Lower lobe of right lung (tissue), 2 donors: ENCODE results near the gene RMND5B. TPM values are rescaled to one million over a fixed set of nuclear protein-coding genes. Genes with fewer than 3 reads are reported as not detected.

Experiments used
- ATAC-seq, 2 donors: fragments of 200-7000 bp; cut with Tn5 transposase; one replicate each; pipeline ENCODE4 v1.9.1; 2020 to 2022; ENCODE audit warnings: mild to moderate bottlenecking in 2 of 2, moderate library complexity in 2 of 2
- DNase-seq: peaks from one replicate; pipeline ENCODE4 v3.0.0-alpha.2; 2020
- H3K27ac ChIP-seq: fragments of 200-600 bp; one replicate; pipeline ENCODE4 v1.8.0; 2022
- H3K27me3 ChIP-seq: fragments of 200-600 bp; one replicate; pipeline ENCODE4 v1.8.0; 2022; ENCODE audit warnings: low read depth
- H3K36me3 ChIP-seq: fragments of 200-600 bp; one replicate; pipeline ENCODE4 v1.8.0; 2022; ENCODE audit warnings: mild to moderate bottlenecking
- H3K4me1 ChIP-seq: fragments of 200-600 bp; one replicate; pipeline ENCODE4 v1.8.0; 2022
- H3K4me3 ChIP-seq: fragments of 200-600 bp; one replicate; pipeline ENCODE4 v1.8.0; 2022; ENCODE audit warnings: mild to moderate bottlenecking
- H3K9me3 ChIP-seq: fragments of 200-600 bp; one replicate; pipeline ENCODE4 v1.8.0; 2022
- intact Hi-C: fragments of 100-400 bp; cut with DNase I; formaldehyde crosslinking; loops from one replicate; pipeline ENCODE4 v1.11.0; 2022
- total RNA-seq: library from RNA; stranded (reverse); fragmentation: NEBNext Ultra II Directional; extraction: Animal tissue kit (Norgen Biotek cat#: 25700); gene quantifications from one replicate; pipeline ENCODE4 v1.2.1, GENCODE V29; 2021
- TF ChIP-seq, protein P1 (sequence below): fragments of 200-600 bp; IDR thresholded peaks from one replicate; pipeline ENCODE4 v1.8.0; 2022; ENCODE audit warnings: antibody characterized with exemption, mild to moderate bottlenecking
- donor health status: DM: no; HTN: yes; CAD: no; lungs with severe emphysema.

The RMND5B gene
- total RNA-seq, 1 donor from 2014 or later = 38.6 TPM

GRCh38 chr5:178182158-178182876, 51.5 kb downstream of the RMND5B start:
- Histone ChIP-seq H3K4me3 (no peak overlapping the region), H3K9me3 (no peaks in the 10 kb centered on the region), H3K27ac (no peak overlapping the region), H3K4me1 (no peaks in the 10 kb centered on the region), H3K36me3 (no peaks in the 10 kb centered on the region), H3K27me3 (no peaks in the 10 kb centered on the region)
- ATAC-seq (no peak), DNase-seq (no peak)
- TF ChIP-seq, protein P1, sequence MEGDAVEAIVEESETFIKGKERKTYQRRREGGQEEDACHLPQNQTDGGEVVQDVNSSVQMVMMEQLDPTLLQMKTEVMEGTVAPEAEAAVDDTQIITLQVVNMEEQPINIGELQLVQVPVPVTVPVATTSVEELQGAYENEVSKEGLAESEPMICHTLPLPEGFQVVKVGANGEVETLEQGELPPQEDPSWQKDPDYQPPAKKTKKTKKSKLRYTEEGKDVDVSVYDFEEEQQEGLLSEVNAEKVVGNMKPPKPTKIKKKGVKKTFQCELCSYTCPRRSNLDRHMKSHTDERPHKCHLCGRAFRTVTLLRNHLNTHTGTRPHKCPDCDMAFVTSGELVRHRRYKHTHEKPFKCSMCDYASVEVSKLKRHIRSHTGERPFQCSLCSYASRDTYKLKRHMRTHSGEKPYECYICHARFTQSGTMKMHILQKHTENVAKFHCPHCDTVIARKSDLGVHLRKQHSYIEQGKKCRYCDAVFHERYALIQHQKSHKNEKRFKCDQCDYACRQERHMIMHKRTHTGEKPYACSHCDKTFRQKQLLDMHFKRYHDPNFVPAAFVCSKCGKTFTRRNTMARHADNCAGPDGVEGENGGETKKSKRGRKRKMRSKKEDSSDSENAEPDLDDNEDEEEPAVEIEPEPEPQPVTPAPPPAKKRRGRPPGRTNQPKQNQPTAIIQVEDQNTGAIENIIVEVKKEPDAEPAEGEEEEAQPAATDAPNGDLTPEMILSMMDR = no peak
- intact Hi-C loops = no loop called here

GRCh38 chr5:178186427-178186826, 55.6 kb downstream of the RMND5B start:
- Histone ChIP-seq H3K4me1 (no peaks in the 10 kb centered on the region), H3K4me3 (no peak overlapping the region), H3K27ac (no peak overlapping the region), H3K9me3 (no peaks in the 10 kb centered on the region), H3K36me3 (no peaks in the 10 kb centered on the region), H3K27me3 (no peaks in the 10 kb centered on the region)
- TF ChIP-seq, protein P1 = no peak
- intact Hi-C loops = no loop called here
- no peak for DNase-seq
- no peak for ATAC-seq

DNA sequence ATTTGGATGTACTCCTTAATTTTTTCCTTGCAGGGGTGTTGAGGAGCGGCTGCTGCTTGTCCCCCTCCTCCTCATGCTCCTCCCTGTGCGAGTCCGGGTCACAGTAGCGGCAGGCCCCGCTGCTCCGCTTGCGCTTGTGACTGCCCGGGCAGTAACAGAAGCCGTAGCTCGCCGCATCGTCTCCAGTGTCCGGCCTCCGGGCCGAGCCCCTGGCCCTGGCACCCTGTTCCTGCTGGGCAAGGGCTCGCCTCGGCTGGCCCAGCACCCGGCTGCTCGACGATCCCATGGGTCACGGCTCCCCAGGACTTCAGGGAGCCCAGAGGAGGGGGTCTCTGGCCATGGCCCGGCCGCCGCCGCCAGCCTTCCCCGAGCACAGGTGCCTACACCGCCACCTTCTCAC, 56.2 kb downstream of the RMND5B start, which contains the start of gene GMCL2:
Gene GMCL2, minus strand, starts transcription at position 358 of the 400 bp plus-strand sequence. Its CDS starts 72 bp downstream, at position 286.
- intact Hi-C loops = no loop called here
- Histone ChIP-seq H3K4me1 (no peaks in the 10 kb centered on the region), H3K27me3 (no peaks in the 10 kb centered on the region), H3K27ac (no peak within 1 kb of the TSS), H3K9me3 (no peaks in the 10 kb centered on the region), H3K36me3 (no peaks in the 10 kb centered on the region), H3K4me3 (no peak within 1 kb of the TSS)
- TF ChIP-seq, protein P1 = no peak
- no peak for ATAC-seq
- DNase-seq = no peak

- no peaks in the 10 kb centered on the region for H3K4me1 ChIP-seq
- no peak overlapping the region for H3K4me3 ChIP-seq
- TF ChIP-seq, protein P1 = no peak
- no peak for DNase-seq
- no peak overlapping the region for H3K27ac ChIP-seq
- no peaks in the 10 kb centered on the region for H3K36me3 ChIP-seq
- no peak for ATAC-seq
- H3K9me3 ChIP-seq = no peaks in the 10 kb centered on the region
- intact Hi-C loops = no loop called here
- peaks cover 5% of the 10 kb centered on the region for H3K27me3 ChIP-seq
These were observed 58.6 kb downstream of the RMND5B start for GRCh38 chr5:178189433-178189832.

DNA sequence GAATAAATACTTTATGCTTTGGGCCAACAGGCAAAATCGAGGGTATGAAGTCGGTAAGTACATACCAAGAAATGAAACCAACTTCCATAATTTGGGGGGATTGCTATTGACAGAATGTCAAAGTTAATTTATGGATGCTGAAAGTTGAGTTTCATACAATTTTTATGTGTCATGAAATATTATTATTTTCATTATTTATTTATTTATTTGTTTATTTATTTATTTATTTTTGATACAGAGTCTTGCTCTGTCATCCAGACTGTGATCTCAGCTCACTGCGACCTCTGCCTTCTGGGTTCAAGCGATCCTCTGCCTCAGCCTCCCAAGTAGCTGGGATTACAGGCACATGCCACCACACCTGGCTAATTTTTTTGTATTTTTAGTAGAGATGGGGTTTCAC, 60.8 kb downstream of the RMND5B start:
- peaks cover 6% of the 10 kb centered on the region for H3K27me3 ChIP-seq
- H3K4me3 ChIP-seq = no peak overlapping the region
- no peak overlapping the region for H3K27ac ChIP-seq
- no peak for DNase-seq
- no peaks in the 10 kb centered on the region for H3K36me3 ChIP-seq
- H3K9me3 ChIP-seq = no peaks in the 10 kb centered on the region
- intact Hi-C loops = no loop called here
- TF ChIP-seq, protein P1 = no peak
- H3K4me1 ChIP-seq = no peaks in the 10 kb centered on the region
- ATAC-seq = no peak
